Effector memory CD8-positive, alpha-beta T cell (primary cell): ENCODE results near the gene SPOP.
"Not testable (repeated sequence)": the region's sequence is repeated elsewhere in the genome, so short reads cannot be mapped to it uniquely, and the experiment has no call there.

Source experiments
- ATAC-seq: fragments of 150-1000 bp; cut with Tn5 transposase; replicated peaks from 2 replicates; pipeline ENCODE4 v1.10.0; 2021; ENCODE audit warnings: mild to moderate bottlenecking, moderate library complexity
- DNase-seq, 3 experiments: peaks; one replicate each; pipeline ENCODE4 v3.0.0; 2021
- H3K27ac Mint-ChIP-seq, 2 donors: one replicate each; pipeline ENCODE4 v1.8.0; 2022; ENCODE audit warnings: mild to moderate bottlenecking in 2 of 2, mixed read lengths in 2 of 2, moderate library complexity in 2 of 2
- H3K27me3 Mint-ChIP-seq, 2 donors: one replicate each; pipeline ENCODE4 v1.8.0; 2022; ENCODE audit warnings: mixed read lengths in 2 of 2
- H3K36me3 Mint-ChIP-seq: one replicate; pipeline ENCODE4 v1.8.0; 2022; ENCODE audit warnings: mild to moderate bottlenecking, moderate library complexity, mixed read lengths; ENCODE audit not compliant: insufficient read depth
- H3K4me1 Mint-ChIP-seq, 2 donors: one replicate each; pipeline ENCODE4 v1.8.0; 2022; ENCODE audit warnings: low read depth in 2 of 2, mixed read lengths in 2 of 2
- H3K4me3 Mint-ChIP-seq, 2 donors: one replicate each; pipeline ENCODE4 v1.8.0; 2022; ENCODE audit warnings: mild to moderate bottlenecking in 2 of 2, mixed read lengths in 2 of 2, moderate library complexity in 2 of 2
- H3K9me3 Mint-ChIP-seq, 2 donors: one replicate each; pipeline ENCODE4 v1.8.0; 2022; ENCODE audit warnings: mixed read lengths in 2 of 2
- total RNA-seq, 9 experiments: gene quantifications; one replicate each; lab custom pipeline; 2026; lab: John Stamatoyannopoulos, UW

Gene SPOP
- total RNA-seq, result 50.4 to 88.5 (median 80.6) reads per million in 9 experiments

DNA sequence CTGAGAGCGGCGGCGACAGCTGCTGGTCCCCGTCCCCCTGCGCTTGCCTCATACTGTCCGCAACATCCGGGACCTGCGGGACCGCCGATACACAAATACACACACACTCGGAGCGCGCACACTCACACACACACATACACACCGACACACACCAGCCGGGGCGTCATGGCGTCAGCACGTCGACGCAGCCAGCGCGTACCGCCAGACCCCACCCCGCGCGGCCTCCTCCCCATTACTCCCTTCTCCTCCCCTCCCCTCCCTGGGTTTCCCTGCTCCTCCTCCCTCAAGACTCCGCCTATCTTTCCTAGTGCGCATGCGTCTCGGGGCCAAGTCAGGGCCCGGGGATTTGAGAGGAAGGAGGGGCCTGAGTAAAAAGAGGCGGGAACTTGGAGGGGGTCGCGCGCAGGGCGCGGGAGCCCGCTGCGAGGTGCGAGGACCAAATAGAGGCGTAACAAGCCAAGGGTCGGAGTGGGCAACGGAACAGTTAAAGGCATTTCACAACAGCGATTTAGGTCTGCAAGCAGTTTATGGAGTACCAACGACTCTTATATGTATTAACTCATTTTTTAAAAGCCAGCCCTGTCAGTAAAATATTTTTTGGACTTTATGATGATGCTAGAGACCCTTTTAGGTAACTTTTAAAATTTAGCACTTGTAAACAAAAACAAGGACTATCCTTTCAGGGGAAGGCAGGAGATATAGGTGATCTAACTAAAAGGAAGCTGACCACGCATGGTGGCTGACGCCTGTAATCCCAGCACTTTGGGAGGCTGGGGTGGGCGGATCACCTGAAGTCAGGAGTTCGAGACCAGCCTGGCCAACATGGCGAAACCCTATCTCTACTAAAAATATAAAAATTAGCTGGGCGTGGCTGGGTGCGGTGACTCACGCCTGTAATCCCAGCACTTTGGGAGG lies at the start of gene SPOP:
TSS of gene SPOP (minus strand) at position 165 of the 915 bp plus-strand sequence. CDS start 55,287 bp downstream, outside the sequence.
- peak; percentile 98 for DNase-seq
- Mint-ChIP-seq H3K27me3 (no peaks in the 10 kb centered on the region), H3K27ac (peak within 1 kb of the TSS; percentile 97 to 99), H3K4me1 (peaks cover 34 to 49% of the 10 kb centered on the region in 2 donors), H3K4me3 (peak within 1 kb of the TSS; percentile 83 to 95), H3K36me3 (peaks cover 44% of the 10 kb centered on the region), H3K9me3 (no peaks in the 10 kb centered on the region)
- peak; percentile 90 for ATAC-seq

GRCh38 chr17:49727380-49727779 lies 49.5 kb upstream of the SPOP start:
- Mint-ChIP-seq H3K4me3 (no peak overlapping the region), H3K36me3 (peaks cover 61% of the 10 kb centered on the region), H3K4me1 (peaks cover 54 to 58% of the 10 kb centered on the region in 2 donors), H3K27ac (peak overlapping the region; percentile 62 to 75), H3K27me3 (no peaks in the 10 kb centered on the region), H3K9me3 (no peaks in the 10 kb centered on the region)
- no peak for ATAC-seq
- no peak for DNase-seq

DNA sequence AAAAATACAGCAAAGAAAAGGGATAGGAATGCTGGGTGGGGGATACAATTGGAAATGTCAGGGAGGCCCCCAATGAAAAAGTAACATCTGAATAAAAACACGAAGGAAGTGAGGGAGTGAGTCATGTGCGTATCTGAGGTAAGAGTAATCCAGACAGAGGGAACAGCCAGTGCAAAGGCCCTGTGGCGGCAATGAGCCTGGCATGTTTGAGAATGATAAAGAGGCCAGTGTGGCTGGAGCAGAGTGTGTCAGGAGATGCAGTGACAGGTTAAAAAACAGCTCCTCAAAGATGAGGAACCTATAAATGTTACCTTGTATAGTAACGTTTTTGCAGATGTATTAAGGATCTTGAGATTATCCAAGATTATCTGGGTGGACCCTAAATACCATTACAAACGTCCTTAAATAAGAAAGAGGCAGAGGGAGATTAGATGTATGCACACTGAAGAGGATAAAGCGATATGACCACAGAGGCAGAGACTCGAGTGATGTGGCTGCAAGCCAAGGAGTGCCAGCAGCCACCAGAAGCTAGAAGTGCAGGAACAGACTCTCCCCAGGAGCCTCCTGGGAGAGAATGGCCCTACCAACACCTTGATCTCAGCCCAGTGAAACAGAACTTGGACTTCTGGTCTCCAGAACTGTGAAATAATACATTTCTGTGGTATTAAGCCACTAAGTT lies 47.7 kb upstream of the SPOP start:
- ATAC-seq (no peak), DNase-seq (no peak)
- H3K9me3 Mint-ChIP-seq, result no peaks in the 10 kb centered on the region
- no peak overlapping the region for H3K4me3 Mint-ChIP-seq
- H3K4me1 Mint-ChIP-seq, result peaks cover 46 to 53% of the 10 kb centered on the region in 2 donors
- H3K36me3 Mint-ChIP-seq, result peaks cover 67% of the 10 kb centered on the region
- peak overlapping the region; percentile 79 to 90 for H3K27ac Mint-ChIP-seq
- H3K27me3 Mint-ChIP-seq, result no peaks in the 10 kb centered on the region

DNA sequence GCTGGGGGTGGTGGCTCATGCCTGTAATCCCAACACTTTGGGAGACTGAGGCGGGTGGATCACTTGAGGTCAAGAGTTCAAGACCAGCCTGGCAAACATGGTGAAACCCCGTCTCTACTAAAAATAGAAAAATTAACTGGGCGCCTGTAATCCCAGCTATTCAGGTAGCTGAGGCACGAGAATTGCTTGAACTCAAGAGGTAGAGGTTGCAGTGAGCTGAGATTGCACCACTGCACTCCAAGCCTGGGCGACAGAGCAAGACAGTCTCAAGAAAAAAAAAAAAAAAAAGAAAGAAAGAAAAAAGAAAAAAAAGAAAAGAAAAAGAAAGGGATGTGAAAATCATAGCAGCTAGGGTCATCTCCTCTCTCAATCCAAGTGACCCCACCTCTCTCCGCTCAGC lies 46.7 kb upstream of the SPOP start:
- ATAC-seq, H3K9me3 Mint-ChIP-seq, H3K27me3 Mint-ChIP-seq, H3K4me3 Mint-ChIP-seq, DNase-seq: not testable (repeated sequence)
- peaks cover 39 to 46% of the 10 kb centered on the region in 2 donors for H3K4me1 Mint-ChIP-seq
- H3K36me3 Mint-ChIP-seq, result peaks cover 75% of the 10 kb centered on the region
- peak overlapping the region; percentile 90 to 93 for H3K27ac Mint-ChIP-seq

DNA sequence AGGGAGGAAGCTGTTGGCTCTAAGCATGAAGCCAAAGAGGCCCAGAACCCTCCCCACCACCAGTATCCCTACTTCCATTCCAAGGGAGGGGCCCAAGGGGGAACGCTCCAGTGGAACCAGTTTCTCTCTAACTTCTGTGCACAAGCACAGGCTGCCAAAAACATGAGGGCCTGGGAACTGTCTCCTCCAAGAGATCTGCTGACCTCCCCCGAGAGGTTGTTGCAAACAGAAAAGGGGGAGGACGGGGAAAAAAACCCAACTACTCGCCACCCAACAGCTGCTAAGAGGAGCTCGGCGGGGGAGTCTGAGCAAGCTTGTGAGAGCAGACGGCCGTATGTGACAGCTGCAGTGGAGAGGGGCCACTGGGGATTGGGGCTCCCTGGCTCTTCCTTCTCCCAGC lies 45.5 kb upstream of the SPOP start:
- Mint-ChIP-seq H3K27ac (peak overlapping the region; percentile 90 to 93), H3K36me3 (peaks cover 81% of the 10 kb centered on the region), H3K27me3 (no peaks in the 10 kb centered on the region), H3K4me1 (peaks cover 29 to 37% of the 10 kb centered on the region in 2 donors), H3K9me3 (no peaks in the 10 kb centered on the region), H3K4me3 (no peak overlapping the region)
- ATAC-seq, result no peak
- DNase-seq, result no peak

DNA sequence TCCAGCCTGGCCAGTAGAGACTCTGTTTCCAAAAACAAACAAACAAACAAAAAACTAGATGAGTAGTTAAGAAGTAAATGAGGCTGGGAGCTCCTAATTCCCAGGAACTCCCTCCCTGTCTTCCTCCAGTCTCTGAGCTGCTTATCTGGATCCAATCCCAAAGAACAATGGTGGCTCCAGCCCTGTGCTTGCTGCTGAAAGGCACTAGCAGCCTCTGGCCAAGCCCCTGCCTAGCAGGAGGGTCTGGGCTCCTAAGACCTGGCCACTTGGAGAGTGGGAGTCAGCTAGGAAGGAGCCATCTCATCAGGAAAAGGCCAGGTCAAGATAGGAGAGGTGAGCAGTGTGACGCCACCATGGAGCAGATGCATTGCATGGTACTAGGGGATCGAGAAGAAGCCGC lies 44.2 kb upstream of the SPOP start:
- peaks cover 89% of the 10 kb centered on the region for H3K36me3 Mint-ChIP-seq

GRCh38 chr17:49717371-49717861 lies 39.5 kb upstream of the SPOP start:
- Mint-ChIP-seq H3K27ac (peak overlapping the region; percentile 97 to 98), H3K9me3 (no peaks in the 10 kb centered on the region), H3K36me3 (peaks cover 89% of the 10 kb centered on the region), H3K27me3 (no peaks in the 10 kb centered on the region), H3K4me3 (peak overlapping the region; percentile 54 to 71), H3K4me1 (peaks cover 45 to 47% of the 10 kb centered on the region in 2 donors)
- DNase-seq (no peak), ATAC-seq (peak; percentile 4)

More for the DNA sequence above, 44.2 kb upstream of the SPOP start:
- Mint-ChIP-seq H3K27ac (peak overlapping the region; percentile 90 to 93), H3K9me3 (no peaks in the 10 kb centered on the region), H3K27me3 (no peaks in the 10 kb centered on the region), H3K4me1 (peaks cover 35 to 36% of the 10 kb centered on the region in 2 donors), H3K4me3 (no peak overlapping the region)
- ATAC-seq (no peak), DNase-seq (no peak)

DNA sequence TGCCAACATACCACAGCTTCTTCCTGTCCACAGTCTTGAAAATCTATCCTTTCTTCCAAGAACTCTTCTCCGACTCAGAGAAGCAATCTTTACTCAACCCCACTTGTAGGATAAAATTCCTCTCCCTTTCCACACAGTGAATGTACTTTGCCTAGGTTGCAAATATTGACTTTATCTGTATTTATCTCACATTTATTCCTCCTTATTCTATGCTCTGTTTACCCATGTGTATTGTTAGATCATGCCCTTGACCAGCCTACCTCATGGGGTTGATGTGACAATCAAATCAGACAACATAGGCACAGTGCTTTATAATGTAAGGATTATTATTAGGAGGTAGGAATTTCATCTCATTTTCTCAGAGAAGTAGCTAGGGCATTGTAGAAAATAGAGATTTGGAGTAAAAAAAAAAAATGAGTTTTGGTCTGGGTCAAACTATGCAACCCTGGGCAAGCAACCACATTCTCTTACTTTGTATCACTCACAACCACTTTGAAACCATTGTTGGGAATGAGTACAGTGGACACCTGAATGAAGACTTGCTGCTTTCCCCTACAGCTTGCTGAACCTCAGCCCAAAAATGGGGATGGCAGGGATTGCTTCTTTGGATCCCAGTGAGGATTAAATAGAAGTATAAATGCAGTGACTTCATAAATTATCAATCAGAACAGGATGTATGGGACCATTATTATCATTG lies 38.9 kb upstream of the SPOP start:
- DNase-seq (no peak), ATAC-seq (no peak)
- Mint-ChIP-seq H3K36me3 (peaks cover 88% of the 10 kb centered on the region), H3K27ac (peak overlapping the region; percentile 97 to 98), H3K4me1 (peaks cover 47% of the 10 kb centered on the region in 2 donors), H3K4me3 (peak overlapping the region; percentile 54 to 71), H3K27me3 (no peaks in the 10 kb centered on the region), H3K9me3 (no peaks in the 10 kb centered on the region)

DNA sequence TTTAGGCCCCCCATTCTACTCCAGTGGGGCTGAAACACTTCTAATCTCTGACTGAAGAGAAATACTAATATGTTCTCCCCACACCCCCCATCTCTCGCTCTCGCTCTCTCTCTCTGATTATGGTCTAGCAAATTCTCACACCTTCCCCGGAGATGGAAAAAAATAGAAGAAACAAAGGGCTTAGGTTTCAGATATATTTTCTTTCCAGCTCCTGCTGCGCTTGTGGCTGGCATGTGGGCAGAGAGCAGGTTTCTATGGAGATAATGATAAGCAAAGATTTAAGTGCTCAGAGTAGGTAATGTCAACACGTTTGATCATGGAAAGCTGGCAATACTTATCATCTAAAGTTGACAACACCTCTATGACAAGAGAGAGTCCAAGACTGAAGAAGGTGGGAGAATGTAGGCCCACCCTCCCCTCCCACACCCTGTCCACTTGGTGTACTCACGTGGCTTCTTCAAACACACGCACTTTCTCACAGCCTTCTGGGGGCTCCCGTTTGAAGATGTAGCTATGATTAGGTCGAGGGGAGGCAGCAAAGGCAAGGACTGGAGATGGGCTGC lies 37.9 kb upstream of the SPOP start:
- H3K4me1 Mint-ChIP-seq, result peaks cover 51% of the 10 kb centered on the region in 2 donors
- H3K4me3 Mint-ChIP-seq, result peak overlapping the region; percentile 63 to 71
- peak; percentile 72 for ATAC-seq
- H3K9me3 Mint-ChIP-seq, result no peaks in the 10 kb centered on the region
- peak overlapping the region; percentile 97 to 98 for H3K27ac Mint-ChIP-seq
- peak; percentile 59 to 69 (median 62) for DNase-seq
- peaks cover 83% of the 10 kb centered on the region for H3K36me3 Mint-ChIP-seq
- no peaks in the 10 kb centered on the region for H3K27me3 Mint-ChIP-seq

DNA sequence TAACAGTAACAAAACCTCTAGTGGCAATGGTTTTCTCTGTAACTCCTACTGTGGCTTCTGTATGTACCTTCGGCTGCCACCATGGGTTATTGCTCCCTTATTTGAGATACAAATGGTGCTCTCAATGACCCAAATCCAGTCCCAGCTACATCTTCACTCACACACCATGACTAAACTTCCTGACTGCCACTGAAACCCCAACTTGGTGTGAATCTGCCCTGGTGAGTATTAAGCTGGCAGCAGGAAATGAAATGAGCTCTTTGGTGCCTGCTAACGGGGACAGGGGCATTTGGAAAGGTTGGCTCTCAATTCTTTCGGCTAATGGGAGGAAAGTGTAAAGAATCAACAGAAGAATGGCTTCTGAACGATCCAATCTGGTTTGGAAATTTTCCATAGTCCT lies 37.3 kb upstream of the SPOP start:
- peak; percentile 70 for ATAC-seq
- Mint-ChIP-seq H3K27ac (peak overlapping the region; percentile 97 to 98), H3K36me3 (peaks cover 83% of the 10 kb centered on the region), H3K27me3 (no peaks in the 10 kb centered on the region), H3K4me3 (peak overlapping the region; percentile 63 to 71), H3K4me1 (peaks cover 51% of the 10 kb centered on the region in 2 donors), H3K9me3 (no peaks in the 10 kb centered on the region)
- DNase-seq, result peak; percentile 58 to 59 (median 58)

DNA sequence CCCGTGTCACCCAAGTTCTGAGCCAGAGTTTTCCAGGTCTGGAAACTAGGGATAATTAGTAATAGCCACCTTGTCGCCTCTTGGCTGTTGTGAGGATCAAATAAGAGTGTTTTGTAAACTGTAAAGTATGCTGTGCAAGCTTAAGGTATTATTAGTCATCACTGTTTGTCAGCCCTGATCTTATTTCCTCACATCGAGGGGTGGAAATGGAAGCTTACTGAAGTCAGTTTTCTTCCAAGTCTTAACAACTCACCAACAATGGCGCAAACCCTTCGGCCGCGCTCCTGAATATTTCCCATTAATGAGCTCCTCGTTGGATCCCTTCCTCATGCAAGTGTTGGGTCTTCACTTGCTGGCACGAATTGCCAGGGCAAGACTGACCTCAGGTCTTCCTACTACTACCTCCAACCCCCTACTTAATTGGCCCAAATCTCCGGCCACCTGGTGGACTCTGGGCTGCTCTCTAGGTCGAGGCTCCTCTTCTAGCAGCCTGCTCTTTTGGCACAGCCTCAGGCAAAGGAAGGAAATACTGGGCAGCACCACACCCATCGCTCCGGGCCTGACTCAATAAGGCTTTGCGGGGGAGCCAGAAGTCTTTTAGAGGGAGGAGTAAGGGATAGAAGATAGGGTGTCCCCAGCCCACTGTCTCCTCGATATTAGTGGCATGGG lies 30.8 kb upstream of the SPOP start:
- H3K4me1 Mint-ChIP-seq, result peaks cover 43 to 49% of the 10 kb centered on the region in 2 donors
- no peaks in the 10 kb centered on the region for H3K9me3 Mint-ChIP-seq
- ATAC-seq (peak; percentile 3), DNase-seq (no peak)
- peak overlapping the region; percentile 99 for H3K27ac Mint-ChIP-seq
- H3K36me3 Mint-ChIP-seq, result peaks cover 69% of the 10 kb centered on the region
- peak overlapping the region; percentile 97 for H3K4me3 Mint-ChIP-seq
- no peaks in the 10 kb centered on the region for H3K27me3 Mint-ChIP-seq
